Esophagus muscularis mucosa (tissue), 3 donors: ENCODE results near the gene WDR20.

Experiments used
- POLR2AphosphoS5 ChIP-seq, 2 donors: sonication (generic); formaldehyde crosslinking; IDR thresholded peaks; one replicate each; pipeline ENCODE4 v1.6.1; 2017; ENCODE audit warnings: antibody characterized with exemption in 2 of 2
- TF ChIP-seq, protein P1 (sequence below), 3 experiments: fragments of 200-600 bp in 2 of 3; fragments of 450-650 bp in 1 of 3; sonication (generic) in 2 of 3; IDR thresholded peaks; one replicate each; pipeline ENCODE4 v1.5.1; 2017 to 2019; ENCODE audit warnings: antibody characterized with exemption in 3 of 3, mild to moderate bottlenecking in 2 of 3, moderate library complexity in 1 of 3

DNA sequence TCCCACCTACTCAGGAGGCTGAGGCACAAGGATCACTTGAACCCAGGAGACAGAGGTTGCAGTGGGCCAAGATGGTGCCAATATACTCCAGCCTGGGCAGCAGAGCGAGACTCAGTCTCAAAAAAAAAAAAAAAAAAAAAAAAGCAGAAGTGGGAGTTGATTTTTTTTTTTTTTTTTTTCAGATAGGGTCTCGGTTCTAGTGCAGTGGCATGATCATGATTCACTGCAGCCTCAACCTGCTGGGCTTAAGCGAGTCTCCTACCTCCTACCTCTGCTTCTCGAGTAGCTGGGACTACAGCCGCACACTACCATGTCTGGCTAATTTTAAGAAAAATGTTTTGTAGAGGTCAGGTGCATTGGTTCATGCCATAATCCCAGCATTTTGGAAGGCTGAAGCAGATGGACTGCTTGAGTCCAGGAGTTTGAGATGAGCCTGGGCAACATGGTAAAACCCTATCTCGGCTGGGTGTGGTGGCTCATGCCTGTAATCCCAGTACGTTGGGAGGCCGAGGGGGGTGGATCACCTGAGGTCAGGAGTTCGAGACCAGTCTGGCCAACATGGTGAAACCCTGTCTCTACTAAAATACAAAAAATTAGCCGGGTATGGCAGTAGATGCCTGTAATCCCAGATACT is 36.5 kb upstream of the WDR20 start:
- TF ChIP-seq, protein P1, sequence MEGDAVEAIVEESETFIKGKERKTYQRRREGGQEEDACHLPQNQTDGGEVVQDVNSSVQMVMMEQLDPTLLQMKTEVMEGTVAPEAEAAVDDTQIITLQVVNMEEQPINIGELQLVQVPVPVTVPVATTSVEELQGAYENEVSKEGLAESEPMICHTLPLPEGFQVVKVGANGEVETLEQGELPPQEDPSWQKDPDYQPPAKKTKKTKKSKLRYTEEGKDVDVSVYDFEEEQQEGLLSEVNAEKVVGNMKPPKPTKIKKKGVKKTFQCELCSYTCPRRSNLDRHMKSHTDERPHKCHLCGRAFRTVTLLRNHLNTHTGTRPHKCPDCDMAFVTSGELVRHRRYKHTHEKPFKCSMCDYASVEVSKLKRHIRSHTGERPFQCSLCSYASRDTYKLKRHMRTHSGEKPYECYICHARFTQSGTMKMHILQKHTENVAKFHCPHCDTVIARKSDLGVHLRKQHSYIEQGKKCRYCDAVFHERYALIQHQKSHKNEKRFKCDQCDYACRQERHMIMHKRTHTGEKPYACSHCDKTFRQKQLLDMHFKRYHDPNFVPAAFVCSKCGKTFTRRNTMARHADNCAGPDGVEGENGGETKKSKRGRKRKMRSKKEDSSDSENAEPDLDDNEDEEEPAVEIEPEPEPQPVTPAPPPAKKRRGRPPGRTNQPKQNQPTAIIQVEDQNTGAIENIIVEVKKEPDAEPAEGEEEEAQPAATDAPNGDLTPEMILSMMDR (IDR thresholded peaks at IDR 0.05): no peak
- no peak for TF ChIP-seq POLR2AphosphoS5 (IDR thresholded peaks at IDR 0.05)
